ENCODE results near the gene AKAP13. TPM values are rescaled to one million over a fixed set of nuclear protein-coding genes. Genes with fewer than 3 reads are reported as not detected.

The AKAP13 gene
- total RNA-seq, 1 donor from 2014 or later: 450 TPM

GRCh38 chr15:85464471-85464870, 84.1 kb downstream of the AKAP13 start:
- H3K9me3 ChIP-seq: no peaks in the 10 kb centered on the region
- H3K4me3 ChIP-seq: no peak overlapping the region
- DNase-seq: no peak
- no peak for TF ChIP-seq CTCF (IDR thresholded peaks at IDR 0.05)
- peaks cover 9% of the 10 kb centered on the region for H3K4me1 ChIP-seq
- intact Hi-C loops (cut with DNase I): no loop called here
- no peaks in the 10 kb centered on the region for H3K36me3 ChIP-seq
- H3K27me3 ChIP-seq: no peaks in the 10 kb centered on the region
- H3K27ac ChIP-seq: no peak overlapping the region
- ATAC-seq: no peak

GRCh38 chr15:85470563-85471271, 90.3 kb downstream of the AKAP13 start:
- Histone ChIP-seq H3K27me3 (no peaks in the 10 kb centered on the region), H3K27ac (no peak overlapping the region), H3K4me1 (peaks cover 8% of the 10 kb centered on the region), H3K9me3 (no peaks in the 10 kb centered on the region), H3K36me3 (no peaks in the 10 kb centered on the region), H3K4me3 (no peak overlapping the region)
- no peak for TF ChIP-seq CTCF (IDR thresholded peaks at IDR 0.05)
- intact Hi-C loops (cut with DNase I): no loop called here
- DNase-seq (no peak), ATAC-seq (no peak)

GRCh38 chr15:85472349-85472748, 91.9 kb downstream of the AKAP13 start:
- intact Hi-C loops (cut with DNase I): no loop called here
- Histone ChIP-seq H3K4me3 (no peak overlapping the region), H3K36me3 (no peaks in the 10 kb centered on the region), H3K9me3 (no peaks in the 10 kb centered on the region), H3K4me1 (peaks cover 8% of the 10 kb centered on the region), H3K27me3 (no peaks in the 10 kb centered on the region), H3K27ac (no peak overlapping the region)
- TF ChIP-seq CTCF (IDR thresholded peaks at IDR 0.05): no peak
- no peak for ATAC-seq
- DNase-seq: no peak

GRCh38 chr15:85473455-85473854, 93.1 kb downstream of the AKAP13 start:
- DNase-seq (no peak), ATAC-seq (no peak)
- Histone ChIP-seq H3K4me3 (no peak overlapping the region), H3K4me1 (peaks cover 12% of the 10 kb centered on the region), H3K27ac (no peak overlapping the region), H3K36me3 (no peaks in the 10 kb centered on the region), H3K27me3 (no peaks in the 10 kb centered on the region), H3K9me3 (no peaks in the 10 kb centered on the region)
- intact Hi-C loops (cut with DNase I): no loop called here
- no peak for TF ChIP-seq CTCF (IDR thresholded peaks at IDR 0.05)

GRCh38 chr15:85474700-85475316, 94.4 kb downstream of the AKAP13 start:
- H3K9me3 ChIP-seq: no peaks in the 10 kb centered on the region
- H3K27ac ChIP-seq: no peak overlapping the region
- H3K36me3 ChIP-seq: no peaks in the 10 kb centered on the region
- intact Hi-C loops (cut with DNase I): no loop called here
- H3K4me3 ChIP-seq: no peak overlapping the region
- no peaks in the 10 kb centered on the region for H3K27me3 ChIP-seq
- DNase-seq (no peak), ATAC-seq (no peak)
- no peak for TF ChIP-seq CTCF (IDR thresholded peaks at IDR 0.05)
- H3K4me1 ChIP-seq: peaks cover 23% of the 10 kb centered on the region
